ENCODE results near the gene KRTCAP2.

DNA sequence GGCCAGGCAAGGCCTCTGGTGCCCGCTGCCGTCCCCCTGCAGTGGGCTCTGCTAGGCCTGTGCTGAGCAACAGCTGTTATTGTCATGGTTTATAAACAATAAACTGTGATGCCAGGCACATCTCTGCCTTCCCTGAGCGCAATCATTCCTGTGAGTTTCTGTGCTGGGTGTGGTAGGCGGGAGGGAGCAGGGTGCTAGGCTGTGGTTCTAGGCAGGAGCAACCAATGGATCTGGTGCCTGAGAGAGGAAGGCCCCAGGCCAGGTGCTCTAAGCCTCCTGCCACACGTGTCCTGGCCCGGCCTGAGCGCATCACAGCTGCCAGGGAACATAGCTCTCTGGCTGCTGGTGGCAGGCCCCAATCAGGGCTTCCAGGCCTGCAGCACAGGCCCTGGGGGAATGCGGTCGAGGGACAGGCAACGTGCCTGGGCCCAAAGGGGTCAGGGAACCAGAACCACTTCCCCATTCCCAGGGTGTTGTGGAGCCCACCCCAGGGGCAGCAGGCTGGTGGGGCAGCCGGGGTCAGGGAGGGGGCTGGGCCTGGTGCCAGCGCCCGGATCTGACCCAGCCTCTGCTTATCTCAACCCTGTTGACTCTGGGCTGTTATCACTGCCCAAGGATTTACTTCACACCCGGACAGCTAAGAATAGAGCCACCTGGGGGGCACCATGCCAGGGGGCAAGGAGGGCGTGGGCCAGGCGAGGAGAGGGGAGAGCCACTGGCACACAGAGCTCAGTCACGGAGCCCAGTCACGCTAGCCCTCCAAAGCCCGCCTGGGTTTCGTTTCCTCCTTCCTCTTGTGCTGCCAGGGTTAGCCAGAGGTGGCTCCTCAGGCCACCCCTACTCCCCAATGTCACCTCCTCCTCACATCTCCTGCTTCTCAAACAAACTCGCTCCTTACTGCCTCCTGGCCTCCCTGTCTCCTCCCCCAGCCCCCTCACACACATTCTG, 12.0 kb upstream of the KRTCAP2 start:
- TF ChIP-seq, protein P1, sequence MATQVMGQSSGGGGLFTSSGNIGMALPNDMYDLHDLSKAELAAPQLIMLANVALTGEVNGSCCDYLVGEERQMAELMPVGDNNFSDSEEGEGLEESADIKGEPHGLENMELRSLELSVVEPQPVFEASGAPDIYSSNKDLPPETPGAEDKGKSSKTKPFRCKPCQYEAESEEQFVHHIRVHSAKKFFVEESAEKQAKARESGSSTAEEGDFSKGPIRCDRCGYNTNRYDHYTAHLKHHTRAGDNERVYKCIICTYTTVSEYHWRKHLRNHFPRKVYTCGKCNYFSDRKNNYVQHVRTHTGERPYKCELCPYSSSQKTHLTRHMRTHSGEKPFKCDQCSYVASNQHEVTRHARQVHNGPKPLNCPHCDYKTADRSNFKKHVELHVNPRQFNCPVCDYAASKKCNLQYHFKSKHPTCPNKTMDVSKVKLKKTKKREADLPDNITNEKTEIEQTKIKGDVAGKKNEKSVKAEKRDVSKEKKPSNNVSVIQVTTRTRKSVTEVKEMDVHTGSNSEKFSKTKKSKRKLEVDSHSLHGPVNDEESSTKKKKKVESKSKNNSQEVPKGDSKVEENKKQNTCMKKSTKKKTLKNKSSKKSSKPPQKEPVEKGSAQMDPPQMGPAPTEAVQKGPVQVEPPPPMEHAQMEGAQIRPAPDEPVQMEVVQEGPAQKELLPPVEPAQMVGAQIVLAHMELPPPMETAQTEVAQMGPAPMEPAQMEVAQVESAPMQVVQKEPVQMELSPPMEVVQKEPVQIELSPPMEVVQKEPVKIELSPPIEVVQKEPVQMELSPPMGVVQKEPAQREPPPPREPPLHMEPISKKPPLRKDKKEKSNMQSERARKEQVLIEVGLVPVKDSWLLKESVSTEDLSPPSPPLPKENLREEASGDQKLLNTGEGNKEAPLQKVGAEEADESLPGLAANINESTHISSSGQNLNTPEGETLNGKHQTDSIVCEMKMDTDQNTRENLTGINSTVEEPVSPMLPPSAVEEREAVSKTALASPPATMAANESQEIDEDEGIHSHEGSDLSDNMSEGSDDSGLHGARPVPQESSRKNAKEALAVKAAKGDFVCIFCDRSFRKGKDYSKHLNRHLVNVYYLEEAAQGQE (IDR thresholded peaks at IDR 0.05; ENCODE audit: insufficient replicate concordance, low read depth) = no peak
- TF ChIP-seq POLR2AphosphoS5 (IDR thresholded peaks at IDR 0.05; ENCODE audit: low read depth) = no peak
- TF ChIP-seq, protein P2, sequence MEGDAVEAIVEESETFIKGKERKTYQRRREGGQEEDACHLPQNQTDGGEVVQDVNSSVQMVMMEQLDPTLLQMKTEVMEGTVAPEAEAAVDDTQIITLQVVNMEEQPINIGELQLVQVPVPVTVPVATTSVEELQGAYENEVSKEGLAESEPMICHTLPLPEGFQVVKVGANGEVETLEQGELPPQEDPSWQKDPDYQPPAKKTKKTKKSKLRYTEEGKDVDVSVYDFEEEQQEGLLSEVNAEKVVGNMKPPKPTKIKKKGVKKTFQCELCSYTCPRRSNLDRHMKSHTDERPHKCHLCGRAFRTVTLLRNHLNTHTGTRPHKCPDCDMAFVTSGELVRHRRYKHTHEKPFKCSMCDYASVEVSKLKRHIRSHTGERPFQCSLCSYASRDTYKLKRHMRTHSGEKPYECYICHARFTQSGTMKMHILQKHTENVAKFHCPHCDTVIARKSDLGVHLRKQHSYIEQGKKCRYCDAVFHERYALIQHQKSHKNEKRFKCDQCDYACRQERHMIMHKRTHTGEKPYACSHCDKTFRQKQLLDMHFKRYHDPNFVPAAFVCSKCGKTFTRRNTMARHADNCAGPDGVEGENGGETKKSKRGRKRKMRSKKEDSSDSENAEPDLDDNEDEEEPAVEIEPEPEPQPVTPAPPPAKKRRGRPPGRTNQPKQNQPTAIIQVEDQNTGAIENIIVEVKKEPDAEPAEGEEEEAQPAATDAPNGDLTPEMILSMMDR (IDR thresholded peaks at IDR 0.05; ENCODE audit: insufficient read depth, low read length) = no peak
- TF ChIP-seq GABPA (IDR thresholded peaks at IDR 0.05; ENCODE audit: low read depth) = no peak
- no peak for TF ChIP-seq SPI1 (IDR thresholded peaks at IDR 0.05; ENCODE audit: borderline replicate concordance, low read depth)

Measured in HL-60 (cell line).